Thyroid gland (tissue), 4 donors: Measurements from ENCODE around the gene HES3.

Experiments used
- POLR2A ChIP-seq, 2 donors: fragments of 450-650 bp; IDR thresholded peaks; one replicate each; pipeline ENCODE4 v1.6.1; 2017; ENCODE audit warnings: antibody characterized with exemption in 2 of 2, mild to moderate bottlenecking in 2 of 2, moderate library complexity in 1 of 2
- TF ChIP-seq, protein P1 (sequence below), 6 experiments: fragments of 200-600 bp in 3 of 6; fragments of 450-650 bp in 3 of 6; sonication (generic) in 3 of 6; IDR thresholded peaks; one replicate each; pipeline ENCODE4 v1.5.1; 2016 to 2019; ENCODE audit warnings: antibody characterized with exemption in 6 of 6, mild to moderate bottlenecking in 2 of 6, inconsistent platforms in 1 of 6, moderate library complexity in 1 of 6

DNA sequence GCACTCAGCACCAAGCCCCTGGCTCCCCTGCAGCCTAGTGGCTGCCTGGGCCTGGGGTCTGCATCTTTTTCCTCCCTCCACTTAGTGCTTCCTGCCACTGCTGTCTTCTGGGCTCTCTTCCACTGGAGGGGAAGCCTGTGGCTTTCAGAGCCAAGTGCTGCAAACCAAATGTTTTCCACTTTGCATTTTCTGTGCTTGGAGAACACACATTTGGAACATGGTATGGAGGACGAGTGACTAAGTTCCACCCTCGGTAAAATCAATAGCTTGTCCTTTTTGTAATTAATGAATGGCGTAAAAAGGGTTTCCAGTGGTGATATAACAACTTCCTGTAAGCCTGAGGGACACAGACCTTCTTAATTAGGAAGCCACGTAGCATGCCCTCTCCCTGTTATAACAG is 27.0 kb downstream of the HES3 start:
- TF ChIP-seq, protein P1, sequence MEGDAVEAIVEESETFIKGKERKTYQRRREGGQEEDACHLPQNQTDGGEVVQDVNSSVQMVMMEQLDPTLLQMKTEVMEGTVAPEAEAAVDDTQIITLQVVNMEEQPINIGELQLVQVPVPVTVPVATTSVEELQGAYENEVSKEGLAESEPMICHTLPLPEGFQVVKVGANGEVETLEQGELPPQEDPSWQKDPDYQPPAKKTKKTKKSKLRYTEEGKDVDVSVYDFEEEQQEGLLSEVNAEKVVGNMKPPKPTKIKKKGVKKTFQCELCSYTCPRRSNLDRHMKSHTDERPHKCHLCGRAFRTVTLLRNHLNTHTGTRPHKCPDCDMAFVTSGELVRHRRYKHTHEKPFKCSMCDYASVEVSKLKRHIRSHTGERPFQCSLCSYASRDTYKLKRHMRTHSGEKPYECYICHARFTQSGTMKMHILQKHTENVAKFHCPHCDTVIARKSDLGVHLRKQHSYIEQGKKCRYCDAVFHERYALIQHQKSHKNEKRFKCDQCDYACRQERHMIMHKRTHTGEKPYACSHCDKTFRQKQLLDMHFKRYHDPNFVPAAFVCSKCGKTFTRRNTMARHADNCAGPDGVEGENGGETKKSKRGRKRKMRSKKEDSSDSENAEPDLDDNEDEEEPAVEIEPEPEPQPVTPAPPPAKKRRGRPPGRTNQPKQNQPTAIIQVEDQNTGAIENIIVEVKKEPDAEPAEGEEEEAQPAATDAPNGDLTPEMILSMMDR (IDR thresholded peaks at IDR 0.05), result no peak
- no peak for TF ChIP-seq POLR2A (IDR thresholded peaks at IDR 0.05)
